GM20431 (cell line): Measurements from ENCODE around the gene SLC17A5.

Experiments used
- in situ Hi-C: fragments of 300-500 bp; cut with MseI, MboI; formaldehyde crosslinking; loops from one replicate; pipeline ENCODE4 v1.15.0; 2020; ENCODE audit warnings: low sequenced_read_pairs; ENCODE audit not compliant: unreplicated experiment

The SLC17A5 gene

DNA sequence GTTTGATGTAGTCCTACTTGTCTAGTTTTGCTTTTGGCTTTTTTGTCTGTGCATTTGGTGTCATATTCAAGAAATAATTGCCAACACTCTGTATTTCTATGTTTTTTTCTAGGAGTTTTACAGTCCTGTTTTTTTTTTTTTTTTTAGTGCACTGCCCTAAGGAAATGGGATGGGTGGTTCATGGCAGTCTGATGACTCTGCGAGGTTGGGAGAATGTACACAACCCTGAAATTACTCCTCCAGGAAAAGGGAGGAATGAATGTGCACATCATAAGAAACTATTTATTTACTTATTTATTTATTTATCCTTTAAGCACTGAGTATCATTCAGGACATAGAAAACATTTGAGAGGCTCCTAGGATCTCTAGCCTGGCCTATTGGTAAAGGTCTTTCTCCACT lies 15.2 kb upstream of the SLC17A5 start:
- in situ Hi-C loops, result no loop called here

DNA sequence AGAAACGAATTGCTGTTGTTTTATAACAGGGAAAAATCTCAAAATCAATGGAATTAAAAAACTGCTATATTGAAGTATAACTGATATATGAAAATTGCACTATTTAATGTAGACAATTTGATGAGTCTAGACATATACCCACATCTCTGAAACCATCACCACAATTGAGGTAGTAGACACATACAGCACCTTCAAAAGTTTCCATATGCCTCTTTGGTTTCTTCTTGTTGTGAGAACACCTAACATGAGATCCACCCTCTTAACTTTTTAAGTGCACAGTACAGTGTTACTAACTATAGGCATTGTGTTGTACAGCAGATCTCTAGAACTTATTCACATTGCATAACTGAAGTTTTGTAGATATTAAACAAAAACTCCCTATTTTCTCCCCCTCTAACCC lies 14.0 kb upstream of the SLC17A5 start:
- in situ Hi-C loops, result no loop called here

DNA sequence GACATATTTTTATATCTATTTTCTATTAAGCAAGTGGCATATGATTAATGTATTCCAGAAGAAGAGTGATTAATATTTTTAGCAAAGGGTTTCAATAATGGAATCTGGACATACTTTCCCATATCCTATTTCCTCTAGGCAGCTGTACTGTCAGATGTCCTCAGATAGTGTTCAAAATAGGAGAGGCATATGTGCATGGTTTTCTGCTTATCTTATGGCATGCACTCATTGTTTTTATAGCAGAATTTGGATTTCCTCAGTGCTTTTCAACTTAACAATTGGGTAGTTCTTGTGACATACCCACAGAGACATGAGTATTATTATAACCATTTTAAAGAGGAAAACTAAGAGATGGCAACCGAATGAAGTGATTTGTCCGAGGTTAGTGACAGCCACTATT lies 12.6 kb upstream of the SLC17A5 start:
- in situ Hi-C loops, result no loop called here

DNA sequence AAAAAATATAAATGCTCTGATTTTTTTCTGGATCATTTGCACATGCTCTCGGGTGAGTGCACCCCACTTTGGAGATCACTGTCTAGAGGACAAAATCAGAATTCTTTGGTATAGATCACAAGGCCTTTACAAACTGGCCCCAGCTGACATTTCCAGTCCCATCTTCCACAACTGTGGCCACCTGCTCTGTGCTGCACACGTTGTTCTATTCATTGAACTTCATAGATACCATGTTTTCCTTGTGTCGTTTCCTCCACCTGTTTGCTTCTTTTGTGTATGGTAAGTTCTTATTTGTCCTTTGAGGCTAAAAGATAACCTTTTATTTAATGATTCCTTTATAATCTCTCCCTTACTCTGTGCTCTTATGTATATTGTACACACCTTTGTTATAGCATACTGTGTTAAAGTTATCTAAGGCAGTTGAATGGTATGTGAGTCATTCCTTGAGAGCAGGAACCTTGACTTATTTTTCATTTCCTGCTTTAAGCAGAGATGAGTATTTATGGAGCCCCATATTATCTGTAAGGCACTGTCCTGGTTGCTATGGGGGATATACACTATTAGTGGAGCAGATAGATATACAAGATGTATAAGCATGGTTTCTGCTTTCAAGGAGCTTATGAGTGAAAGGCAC lies 12.0 kb upstream of the SLC17A5 start:
- in situ Hi-C loops, result no loop called here

DNA sequence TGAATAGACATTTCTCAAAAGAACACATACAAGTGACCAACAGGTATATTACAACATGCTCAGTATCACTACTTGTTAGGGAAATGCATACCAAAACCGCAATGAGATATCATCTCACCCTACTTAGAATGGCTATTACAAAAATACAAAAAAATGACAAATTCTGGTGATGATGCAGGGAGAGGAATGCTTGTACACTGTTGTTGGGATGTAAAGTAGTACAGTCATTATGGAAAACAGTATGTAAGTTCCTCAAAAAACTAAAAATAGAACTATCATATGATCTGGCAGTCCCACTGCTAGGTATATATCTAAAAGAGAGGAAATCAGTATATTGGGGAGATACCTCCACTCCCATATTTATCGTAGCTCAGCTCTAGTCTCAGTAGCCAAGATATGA lies 10.9 kb upstream of the SLC17A5 start:
- in situ Hi-C loops, result no loop called here

DNA sequence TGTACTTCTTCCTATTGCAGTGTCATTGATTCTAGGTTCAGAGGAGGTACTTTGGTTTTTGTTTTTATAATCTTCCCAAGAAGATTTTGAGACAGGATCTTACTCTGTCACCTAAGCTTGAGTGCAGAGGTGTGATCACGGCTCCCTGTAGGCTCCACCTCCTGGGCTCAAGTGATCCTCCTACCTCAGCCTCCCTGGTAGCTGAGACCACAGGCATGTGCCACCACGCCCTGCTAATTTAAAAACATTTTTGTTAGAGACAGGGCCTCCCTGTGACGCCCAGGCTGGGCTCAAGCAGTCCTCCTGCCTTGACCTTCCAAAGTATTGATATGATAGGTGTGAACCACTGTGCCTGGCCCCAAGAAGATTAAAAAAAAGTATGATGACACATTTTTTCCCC lies 3.4 kb upstream of the SLC17A5 start:
- in situ Hi-C loops, result no loop called here

DNA sequence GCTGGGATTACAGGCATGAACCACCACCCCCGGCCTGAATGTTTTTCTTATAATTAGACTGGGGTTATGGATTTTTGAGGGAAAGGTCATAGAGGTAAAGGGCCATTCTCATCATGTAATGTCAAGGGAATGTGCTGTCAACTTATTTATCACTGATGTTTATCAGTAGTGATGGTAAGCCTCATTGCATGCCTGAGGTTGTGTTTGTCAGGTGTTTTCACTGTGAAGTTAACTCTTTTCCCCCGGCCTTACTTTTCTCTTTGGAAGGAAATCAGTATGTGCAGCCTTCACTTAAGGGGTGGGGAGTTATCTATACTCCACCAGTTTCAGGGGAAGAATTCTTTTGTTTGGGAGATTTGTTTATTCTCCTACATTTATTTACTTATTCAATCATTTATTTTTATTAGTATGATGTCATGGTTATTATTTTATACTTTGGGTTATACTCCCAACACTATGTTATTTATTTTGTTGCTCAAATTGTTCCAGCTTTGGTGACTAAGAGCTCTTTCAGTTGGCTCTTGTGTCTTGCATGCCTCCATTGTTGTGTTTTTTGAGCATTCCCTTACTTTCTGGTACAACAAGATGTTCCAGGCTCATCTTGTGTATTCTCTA lies 2.8 kb upstream of the SLC17A5 start:
- in situ Hi-C loops, result no loop called here

DNA sequence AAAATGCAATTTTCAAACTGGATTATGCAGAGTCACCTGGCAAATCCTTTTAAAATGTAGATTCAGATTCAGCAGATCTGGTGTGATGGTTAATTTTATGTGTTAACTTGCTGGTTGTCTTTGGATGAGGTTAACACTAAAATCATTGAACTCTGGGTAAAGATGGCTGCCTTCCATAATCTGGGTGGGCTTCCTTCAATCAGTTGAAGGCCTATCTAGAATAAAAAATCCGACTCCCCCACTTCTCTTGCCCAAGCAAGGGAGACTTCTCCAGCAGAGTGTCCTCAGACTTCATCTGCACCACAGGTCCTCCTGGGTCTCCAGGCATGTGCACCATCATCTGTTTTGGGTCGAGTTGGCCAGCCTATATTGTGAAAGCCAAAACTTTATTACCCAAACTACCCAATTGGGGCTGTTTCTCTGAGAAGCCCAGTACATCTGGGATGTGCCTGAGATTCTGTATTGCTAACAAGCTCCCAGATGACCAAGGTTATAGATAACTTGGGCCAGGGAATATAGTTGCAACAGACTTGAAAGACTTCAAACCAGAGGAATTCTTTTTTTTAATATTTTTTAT lies 1.6 kb upstream of the SLC17A5 start:
- in situ Hi-C loops, result no loop called here

DNA sequence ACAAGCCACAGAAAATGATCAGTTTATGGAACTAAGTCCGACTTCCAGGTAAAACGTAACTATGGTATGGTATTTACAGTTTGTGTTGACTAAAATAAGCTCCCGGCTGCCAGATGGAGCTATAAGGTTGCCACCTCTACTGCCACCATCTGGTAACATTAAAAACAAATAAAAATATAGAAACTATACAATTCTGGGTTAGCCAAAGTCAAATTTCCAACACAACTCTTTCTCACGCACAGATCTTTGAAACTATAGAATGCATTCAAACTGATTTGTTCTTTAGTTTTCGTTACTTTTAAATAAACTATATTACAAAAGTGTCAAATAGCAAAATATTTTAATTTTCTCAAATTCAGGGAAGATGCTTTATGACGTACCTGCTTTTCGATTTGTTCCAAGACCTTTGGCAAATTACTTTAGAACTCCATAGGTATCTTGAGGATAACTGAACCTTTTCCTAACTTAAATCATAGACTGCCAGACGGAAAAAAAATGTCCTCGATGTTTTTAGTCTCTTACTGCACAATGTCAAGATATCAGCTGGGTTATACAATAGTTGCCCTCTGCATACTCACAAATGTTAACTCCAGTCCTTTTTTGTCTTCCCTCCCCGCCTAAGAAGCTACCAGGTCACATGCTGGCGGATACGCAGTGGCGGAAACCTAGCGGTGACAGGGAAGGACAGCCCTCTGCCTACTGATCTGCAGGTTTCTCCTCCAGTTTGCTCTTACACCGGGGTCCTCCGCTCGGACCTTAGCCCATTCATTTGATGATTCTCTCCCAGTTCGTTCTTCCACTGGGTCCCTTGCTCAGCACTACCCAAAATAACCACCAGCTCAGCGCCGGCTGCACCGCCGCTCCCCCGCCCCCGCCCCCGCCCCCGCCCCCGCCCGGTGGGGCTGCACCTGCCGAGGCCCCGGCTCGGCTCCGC lies 888 bp downstream of the SLC17A5 start:
- in situ Hi-C loops, result no loop called here

DNA sequence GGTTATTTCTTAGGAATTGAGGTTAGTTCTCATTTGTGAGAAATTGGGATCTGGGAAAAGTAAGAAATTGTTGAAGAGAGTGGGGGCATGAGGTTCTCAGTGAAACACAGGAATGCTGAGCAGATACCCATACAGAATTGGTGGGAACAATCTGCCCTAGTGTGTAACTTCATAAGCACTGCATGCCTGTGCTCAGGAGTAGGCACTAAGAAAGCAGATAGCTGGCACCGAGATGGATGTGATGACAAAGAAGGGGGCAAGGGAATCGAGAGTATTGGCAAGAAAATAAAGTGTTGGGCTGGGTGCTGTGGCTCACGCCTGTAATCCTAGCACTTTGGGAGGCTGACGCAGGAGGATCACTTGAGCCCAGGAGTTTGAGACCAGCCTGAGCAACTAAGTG lies 4.0 kb downstream of the SLC17A5 start:
- in situ Hi-C loops, result no loop called here

DNA sequence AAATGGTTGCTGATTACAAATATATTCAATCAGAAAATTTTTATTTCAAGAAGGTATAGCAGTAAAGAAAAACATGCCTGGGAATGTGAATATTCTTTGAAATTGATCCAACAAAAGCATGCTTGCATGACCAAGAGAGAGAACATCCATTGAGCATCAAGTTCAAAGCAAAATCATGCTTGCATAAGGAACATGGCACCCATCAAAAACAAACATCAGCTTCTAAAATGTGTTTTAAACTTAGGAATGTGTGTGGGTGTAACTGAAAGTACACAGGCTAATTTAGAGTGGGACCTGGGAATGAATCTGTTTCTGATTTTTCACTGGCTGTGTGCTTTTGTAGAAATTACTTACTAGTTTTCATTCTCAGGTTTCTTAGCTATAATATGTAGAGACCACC lies 5.6 kb downstream of the SLC17A5 start:
- in situ Hi-C loops, result no loop called here

DNA sequence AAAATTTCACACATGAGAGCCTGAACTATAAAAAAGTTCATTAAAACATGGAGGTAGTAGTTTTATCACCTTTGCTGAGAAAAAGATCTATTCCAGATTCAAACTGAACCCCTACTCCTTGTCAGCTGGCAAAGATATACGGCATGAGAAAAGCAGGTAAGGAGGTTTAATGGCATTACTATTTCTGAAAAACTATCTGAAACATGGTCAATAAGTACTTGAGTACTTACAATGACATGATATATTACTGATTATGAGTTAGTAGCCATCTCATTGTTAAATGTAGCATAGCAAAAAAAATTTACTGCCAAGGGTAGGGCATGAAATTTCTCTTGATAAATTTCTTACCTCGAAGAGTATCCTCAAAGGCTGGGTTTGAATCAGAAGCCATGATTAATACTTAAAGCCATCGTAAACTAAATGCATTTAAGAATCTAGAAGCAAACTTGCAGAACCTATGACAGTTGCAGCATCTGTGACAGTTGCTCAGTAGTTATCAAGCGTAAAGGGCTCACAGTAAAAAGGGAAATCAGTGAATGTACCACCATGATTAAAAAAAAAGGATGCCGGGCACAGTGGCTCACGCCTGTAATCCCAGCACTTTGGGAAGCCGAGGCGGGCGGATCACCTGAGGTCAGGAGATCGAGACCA lies 8.7 kb downstream of the SLC17A5 start:
- in situ Hi-C loops, result no loop called here

DNA sequence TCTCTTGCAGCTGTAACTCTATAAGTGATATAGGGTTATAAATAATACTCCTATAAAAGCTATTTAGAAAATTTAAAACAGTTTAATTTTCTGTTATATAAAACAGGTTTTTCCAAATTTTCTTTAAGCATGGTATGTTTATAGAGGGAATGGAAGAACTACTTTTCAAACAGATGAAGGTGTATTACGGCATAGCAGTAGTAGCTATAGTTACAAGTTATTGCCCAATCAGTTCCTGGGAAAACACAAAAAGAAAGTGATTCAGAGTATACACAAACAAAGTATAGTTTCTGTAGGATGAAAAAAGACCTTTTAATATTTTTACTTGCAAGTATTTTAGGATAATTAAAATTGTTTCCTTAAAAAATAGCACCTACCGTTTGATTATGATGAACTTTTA lies 9.8 kb downstream of the SLC17A5 start:
- in situ Hi-C loops, result no loop called here

DNA sequence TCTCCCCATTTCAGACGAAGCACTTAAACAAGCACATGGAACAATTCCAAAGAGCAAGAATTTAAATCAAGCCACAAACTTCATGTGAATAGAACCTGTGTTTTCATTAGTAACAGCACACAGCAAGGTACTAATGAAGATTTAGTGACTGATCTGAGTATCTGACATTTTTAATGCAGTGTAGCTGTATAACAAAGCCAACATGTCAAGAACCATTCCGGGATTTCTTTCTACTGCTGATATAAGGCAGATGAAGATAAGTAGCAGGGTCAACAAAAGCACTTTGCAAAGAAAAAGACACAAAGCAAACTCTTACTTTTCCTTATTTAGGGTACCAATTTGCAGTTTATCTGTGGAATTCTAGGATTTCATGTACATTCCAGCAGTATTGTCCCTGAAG lies 11.3 kb downstream of the SLC17A5 start:
- in situ Hi-C loops, result no loop called here

DNA sequence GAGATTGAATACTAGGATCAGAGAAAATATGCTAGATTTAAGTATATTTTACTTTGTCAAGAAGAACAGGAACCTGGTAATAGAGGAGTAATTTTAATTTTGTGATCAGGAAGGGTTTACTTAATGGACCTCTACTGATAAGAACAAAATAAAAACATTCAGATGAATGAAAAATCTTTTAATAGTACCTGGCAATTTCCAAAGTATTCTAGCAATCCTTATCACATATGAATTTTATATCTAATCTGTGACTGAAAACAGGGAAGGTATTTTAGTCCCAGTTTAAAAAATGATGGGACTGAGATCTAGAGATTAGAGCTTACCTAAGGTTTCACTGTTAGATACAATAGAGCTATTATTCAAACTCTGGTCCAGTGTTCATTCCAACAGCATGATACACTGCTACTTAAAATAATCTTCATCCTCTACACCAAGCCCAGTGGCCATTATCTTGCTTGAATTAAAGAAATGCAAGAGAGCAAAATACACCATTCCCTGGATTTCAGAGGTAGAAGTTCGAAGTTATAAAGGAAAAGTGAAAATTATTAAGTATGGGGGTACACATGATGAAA lies 13.5 kb downstream of the SLC17A5 start:
- in situ Hi-C loops, result no loop called here

DNA sequence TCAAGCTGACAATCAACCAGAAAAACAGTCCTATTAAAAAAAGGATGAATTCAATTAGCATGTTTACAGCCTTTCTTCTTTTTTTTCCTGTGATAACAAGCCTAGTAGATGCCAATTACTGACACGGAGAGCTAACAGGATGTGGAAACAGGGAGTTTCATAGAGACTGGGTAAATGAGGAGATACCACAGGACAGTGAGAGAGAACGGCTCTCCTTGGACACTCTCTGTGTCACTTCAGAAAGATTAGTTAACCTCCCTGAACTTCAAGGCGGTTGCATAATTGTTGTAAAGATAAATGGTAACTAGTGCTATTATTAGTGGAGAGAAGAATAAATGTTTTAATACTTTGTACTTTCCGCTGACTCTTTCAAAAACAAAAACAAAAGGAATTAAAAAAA lies 14.8 kb downstream of the SLC17A5 start:
- in situ Hi-C loops, result no loop called here

DNA sequence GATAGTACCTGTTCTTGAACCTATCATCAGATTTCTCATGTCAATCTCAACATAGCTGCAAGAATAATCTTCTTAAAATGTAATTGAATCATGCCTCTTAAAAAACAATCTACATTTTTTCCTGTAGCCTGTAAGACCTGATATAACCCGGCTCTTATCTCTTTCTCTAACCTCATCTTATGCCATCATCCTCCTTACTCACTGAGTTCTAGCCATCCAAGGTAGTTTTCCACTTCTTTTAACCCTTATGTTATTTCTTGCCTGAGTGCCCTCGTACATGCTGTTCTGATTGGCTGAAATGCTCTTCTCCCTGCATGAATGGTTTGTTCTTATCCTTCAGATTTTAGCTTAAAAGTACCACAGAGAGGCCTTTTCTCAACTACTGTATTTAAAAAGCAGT lies 16.4 kb downstream of the SLC17A5 start:
- in situ Hi-C loops, result no loop called here

DNA sequence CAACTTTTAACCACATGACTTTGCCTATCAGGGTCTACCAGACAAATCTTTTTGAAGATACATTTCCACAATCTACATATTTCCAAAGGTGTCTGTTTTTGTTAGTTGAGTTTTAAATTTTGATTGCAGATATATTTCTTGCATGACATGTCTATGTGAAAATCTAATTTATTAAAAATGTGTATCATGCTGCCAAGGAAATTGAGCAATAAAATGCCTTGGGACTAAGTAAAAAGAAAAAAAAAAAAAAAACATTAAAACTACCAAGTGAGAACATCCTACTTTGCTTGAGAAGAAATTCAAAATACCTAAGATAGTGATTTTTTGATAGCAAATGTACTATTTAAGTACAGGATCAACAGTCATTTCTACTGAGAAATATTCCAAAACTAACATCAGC lies 17.7 kb downstream of the SLC17A5 start:
- in situ Hi-C loops, result no loop called here

DNA sequence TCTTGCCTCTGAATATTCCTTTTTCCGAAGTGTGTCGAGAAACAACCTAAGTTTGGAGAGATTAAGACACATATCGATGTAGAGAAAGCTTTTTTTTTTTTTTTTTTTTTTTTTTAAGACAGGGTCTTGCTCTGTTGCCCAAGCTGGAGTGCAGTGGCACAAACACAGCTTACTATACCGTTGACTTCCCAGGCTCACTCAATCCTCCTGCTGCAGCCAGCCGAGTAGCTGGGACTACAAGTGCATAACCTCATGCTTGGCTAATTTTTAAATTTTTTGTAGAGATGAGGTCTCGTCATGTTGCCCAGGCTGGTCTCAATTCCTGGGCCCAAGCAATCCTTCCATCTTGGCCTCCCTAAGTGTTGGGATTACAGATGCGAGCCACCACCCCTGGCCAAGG lies 21.4 kb downstream of the SLC17A5 start:
- in situ Hi-C loops, result no loop called here

DNA sequence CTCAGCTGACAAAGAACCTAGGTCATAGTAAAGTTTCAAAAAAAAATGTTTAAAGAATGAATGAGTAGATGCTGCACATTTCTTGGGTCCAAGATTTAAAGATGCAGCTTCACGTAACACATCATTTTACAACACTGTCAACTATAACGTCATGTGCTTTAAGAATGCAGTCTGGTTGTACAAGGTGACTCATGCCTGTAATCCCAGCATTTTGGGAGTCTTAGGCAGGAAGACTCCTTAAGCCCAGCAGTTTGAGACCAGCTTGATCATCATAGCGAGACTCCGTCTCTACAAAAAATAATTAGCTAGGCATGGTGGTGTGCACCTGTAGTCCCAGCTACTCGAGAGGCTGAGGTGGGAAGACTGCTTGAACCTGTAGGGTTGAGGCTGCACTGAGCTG lies 21.9 kb downstream of the SLC17A5 start:
- in situ Hi-C loops, result no loop called here
